Activated CD4-positive, alpha-beta T cell treated with anti-CD3 and anti-CD28 coated beads, Interleukin-2, amount 50 U/mL, for 48 hours (primary cell): ENCODE measurements around the gene LPAR5.

Experiments used
- DNase-seq, 2 experiments: peaks; one replicate each; pipeline ENCODE4 v3.0.0-alpha.2; 2020

Gene LPAR5

GRCh38 chr12:6635856-6636531 lies at the start of gene LPAR5:
Gene LPAR5, minus strand, starts transcription at chr12:6635959. Its CDS starts 14,711 bp downstream, at chr12:6621248.
- DNase-seq = peak in 1 of 2 experiments; percentile 28

DNA sequence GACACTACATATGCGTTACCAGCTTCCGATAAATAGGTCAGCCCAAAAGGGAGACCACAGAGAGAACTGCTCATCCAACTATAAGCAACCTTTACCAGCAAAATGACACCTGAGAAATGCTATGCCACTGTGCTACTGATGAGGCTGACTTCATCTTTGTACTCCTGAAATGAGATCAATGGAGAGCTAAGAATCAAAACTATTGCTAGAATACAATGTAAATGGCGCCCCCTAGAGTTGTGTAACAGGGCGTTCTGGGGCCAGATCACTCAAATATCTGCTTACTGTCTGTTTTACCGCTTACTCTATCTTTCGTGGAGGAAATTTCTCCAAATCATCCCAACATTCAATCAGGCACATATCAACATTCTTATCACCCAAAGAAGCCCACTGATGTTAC lies 48.9 kb upstream of the LPAR5 start:
- peak; percentile 34 to 54 for DNase-seq

GRCh38 chr12:6676962-6677361 lies 41.2 kb upstream of the LPAR5 start:
- no peak for DNase-seq

DNA sequence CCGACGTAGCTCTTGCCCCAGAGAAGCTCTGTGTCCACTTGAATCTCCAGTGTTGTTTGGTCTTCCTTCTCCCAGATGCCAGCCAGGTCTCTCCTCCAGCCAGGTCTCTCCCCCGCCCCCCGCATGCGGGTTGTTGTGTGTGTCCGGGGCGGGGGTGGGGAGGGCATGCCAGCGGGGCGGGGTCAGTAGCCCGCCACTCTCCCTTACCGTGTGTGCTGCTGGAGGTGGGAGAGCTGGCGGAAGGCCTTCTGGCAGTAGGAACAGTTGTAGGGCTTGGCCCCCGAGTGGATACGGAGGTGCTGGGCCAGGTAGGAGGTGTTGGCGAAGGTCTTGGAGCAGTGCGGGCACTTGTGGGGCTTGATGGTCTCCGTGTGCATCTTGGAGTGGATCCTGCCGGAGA lies 36.4 kb upstream of the LPAR5 start:
- no peak for DNase-seq

GRCh38 chr12:6667559-6668210 lies 31.9 kb upstream of the LPAR5 start:
- DNase-seq = no peak

- DNase-seq = no peak
Measured at GRCh38 chr12:6666211-6666610, 30.5 kb upstream of the LPAR5 start.

DNA sequence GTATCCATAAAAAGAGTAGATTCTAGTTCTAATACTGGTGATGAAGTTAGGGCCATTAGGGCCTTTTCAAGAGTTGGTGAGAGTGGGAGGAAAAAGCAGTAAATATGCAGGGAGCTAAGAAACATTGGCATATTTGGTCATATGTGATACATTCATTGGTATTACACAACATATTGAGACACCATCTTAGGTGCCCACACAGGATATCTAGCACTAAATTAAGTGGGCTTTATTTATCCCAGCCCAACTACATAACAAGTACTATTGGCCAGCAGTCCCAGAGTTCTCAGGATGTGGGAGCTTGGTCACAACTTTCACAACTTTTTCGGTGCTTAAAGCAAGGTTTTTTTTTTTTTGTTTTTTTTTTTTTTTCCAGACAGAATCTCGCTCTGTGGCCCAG lies 29.1 kb upstream of the LPAR5 start:
- DNase-seq = no peak

DNA sequence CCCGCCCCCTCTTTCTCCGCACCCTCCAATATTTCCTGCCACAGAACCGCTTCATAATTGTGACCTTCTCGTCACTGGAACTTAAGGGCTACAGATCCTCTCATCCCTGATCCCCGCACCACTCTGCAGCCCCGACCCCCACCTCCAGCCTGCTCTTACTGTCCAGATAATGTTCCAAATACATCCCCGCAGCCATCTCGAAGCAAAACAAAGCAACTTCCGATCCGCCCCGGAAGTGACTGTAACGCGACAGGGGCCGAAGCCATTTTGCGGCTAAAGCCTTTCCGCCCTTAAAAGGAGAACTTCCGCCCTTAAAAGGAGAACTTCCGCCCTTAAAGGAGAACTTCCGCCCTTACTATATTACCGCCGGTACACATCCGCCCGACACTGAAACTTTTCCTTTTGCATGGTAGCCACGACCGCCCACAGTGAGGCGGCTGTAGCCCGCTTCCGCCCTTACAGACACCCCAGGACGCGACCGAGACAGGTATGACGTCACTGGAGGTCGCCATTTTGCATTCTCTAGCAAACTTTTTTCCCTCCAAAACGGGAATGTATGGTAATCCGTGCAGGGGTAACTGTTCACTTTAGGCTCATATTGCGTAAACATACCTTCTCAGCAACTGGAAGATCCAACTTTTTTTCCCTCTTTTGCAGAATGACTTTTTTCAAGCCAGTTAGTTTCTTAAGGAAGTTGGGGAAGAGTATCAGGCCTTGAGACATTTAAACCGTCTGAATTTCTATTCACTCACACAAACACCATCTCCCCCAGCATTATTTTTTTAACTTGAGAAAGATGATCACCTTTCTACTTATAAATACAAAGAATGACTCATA lies 27.4 kb upstream of the LPAR5 start, which contains the start of gene ING4:
Gene ING4, minus strand, starts transcription at position 214 of the 837 bp plus-strand sequence. Its CDS starts 18 bp downstream, at position 196.
- DNase-seq = peak; percentile 92 to 95

- no peak for DNase-seq
Measured at GRCh38 chr12:6662602-6662905, 26.8 kb upstream of the LPAR5 start.

DNA sequence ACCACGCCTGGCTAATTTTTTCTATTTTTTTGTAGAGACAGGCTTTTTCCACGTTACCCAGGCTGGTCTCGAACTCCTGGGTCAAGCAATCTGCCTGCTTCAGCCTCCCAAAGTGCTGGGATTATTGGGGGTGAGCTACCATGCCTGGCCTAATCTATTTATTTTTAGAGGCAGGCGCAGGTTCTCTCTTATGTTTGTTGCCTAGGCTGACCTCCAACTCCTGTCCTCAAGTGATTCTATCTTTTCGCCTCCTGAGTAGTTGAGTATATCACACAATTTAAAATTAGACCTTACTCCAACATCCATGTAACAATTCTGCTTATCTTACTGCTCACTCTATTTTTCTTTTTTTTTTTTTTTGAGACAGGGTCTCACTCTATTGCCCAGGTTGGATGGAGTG lies 18.2 kb upstream of the LPAR5 start:
- no peak for DNase-seq

GRCh38 chr12:6653342-6653741 lies 17.6 kb upstream of the LPAR5 start:
- DNase-seq = no peak

DNA sequence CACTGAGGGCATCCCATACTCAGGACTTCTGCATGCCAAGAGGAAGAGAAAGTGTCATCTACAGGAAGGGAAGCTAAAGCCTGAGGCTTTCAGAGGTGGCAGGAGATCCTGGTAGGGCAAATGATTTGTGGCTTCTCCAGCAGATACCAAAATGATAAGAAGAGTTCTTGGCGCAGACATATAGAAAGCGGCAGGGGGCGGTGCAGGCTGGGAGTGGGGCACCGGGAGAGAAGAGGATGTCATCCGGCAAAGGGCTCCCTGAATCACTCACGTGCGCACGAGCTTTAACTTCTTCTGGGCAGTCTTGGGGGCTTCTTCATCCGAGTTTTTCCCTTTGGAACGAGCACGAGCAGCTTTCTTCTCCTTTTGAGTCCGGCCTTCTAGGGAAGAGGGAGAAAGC lies 16.6 kb upstream of the LPAR5 start:
- no peak for DNase-seq

DNA sequence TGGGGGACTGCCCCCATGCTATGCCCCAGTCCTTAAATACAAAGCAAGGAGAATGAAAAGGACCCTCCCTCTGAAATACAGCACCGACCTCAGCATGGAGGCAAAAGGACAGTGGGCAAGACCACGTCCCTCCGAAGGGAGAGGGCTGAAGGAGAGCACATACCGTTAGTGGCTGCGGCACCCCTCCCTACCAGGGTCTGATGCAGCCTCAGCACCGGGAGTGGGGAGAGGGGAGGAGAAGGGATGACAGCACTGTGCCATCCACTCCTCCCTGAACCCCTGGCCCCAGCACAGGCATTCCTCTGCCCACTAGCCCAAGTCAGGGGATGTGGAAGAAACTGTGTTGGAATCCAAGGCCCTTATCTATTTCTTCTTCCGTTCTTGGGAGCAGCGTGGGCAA lies 15.1 kb upstream of the LPAR5 start:
- no peak for DNase-seq

- peak in 1 of 2 experiments; percentile 42 for DNase-seq
Measured at GRCh38 chr12:6647083-6647604, 11.4 kb upstream of the LPAR5 start, which contains the start of gene ACRBP. Gene ACRBP, minus strand, starts transcription at chr12:6647432. Its CDS starts 66 bp downstream, at chr12:6647366.

GRCh38 chr12:6646276-6647082 lies 10.7 kb upstream of the LPAR5 start:
- no peak for DNase-seq

GRCh38 chr12:6644903-6645302 lies 9.1 kb upstream of the LPAR5 start:
- DNase-seq = no peak

- DNase-seq = no peak
Measured at GRCh38 chr12:6644257-6644596, 8.5 kb upstream of the LPAR5 start.

DNA sequence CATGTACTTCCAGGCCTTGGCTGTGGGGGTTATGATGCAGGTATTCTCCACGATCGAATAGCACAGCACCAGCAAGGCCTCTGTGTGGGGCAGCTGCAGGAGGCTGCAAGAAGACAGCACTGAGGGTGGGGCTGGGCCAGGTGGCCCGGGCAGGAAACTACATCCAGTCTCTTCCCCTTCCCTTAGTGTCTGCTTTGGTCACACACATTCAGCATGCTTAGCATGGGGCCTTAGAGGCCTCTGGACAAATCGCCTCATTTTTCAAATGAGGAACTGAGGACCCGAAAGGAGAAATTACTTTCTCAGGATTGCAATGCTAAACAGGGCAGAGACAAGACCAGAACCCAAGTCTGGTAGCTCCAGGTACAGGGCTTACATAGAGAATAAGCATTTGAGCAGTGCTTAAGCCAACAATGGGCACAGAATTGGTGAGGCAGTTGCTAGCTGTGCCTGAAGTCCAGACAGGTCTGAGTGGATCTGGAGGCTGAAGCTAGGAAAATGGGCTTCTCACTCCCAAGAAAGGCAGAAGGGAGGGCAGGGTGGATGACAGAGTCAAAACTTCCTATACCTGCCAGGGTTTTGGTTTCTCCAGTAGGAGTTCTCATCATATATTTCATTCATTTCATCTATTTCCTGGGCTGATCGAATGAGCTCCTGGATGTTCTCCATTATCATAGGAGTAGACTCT lies 8.0 kb upstream of the LPAR5 start:
- DNase-seq = no peak

- no peak for DNase-seq
Measured at GRCh38 chr12:6641131-6641530, 5.4 kb upstream of the LPAR5 start.

DNA sequence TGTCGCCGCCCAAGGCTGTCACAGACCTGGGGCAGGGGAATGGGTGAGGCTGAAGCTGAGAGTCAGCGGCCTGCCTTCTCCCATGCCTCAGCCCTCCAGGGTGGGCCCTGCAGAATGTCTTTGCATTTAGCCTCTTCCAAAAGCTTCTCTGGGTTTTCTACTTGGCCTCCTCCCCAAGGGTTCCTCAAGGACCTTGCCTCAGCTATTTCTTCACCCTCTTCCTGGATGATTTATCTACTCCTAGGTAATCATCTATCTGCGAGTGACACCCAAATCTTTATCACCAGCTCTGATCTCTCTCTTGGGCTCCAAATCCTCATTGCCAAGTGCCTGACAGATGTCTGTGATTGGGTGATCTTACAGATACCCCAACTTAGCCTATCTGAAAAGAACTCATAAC lies 4.7 kb upstream of the LPAR5 start:
- no peak for DNase-seq

DNA sequence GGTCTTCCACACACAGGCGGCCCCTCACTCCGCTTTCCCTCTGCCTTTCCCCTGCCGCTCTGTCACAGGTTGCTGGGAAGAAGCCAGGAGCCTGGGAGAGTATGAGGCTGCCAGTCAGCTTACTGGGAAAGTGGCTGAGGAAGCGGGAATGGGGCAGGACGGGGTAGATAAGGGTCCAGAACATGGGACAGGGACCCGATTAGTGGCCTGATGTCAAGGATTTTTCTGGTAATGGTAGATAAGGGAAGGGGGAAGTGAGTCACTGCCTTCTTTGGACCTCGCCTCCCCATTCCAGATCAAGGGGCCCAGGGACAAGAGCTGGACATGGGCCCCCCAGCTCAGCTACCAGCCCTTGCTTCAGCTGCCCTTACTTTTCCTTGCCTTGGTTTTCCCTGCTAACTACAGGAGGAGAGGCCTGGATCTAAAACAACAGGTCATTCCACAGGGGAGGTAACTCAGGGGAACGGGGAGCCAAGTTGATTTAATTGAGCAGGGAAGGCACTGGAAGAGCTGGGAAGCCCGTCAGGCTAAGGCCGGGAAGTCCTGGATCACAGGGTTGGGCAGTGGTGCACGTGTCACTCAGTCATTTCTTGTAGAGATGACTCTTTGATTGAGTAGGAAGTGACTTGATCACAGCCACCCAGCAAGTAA lies 3.5 kb upstream of the LPAR5 start:
- DNase-seq = no peak

DNA sequence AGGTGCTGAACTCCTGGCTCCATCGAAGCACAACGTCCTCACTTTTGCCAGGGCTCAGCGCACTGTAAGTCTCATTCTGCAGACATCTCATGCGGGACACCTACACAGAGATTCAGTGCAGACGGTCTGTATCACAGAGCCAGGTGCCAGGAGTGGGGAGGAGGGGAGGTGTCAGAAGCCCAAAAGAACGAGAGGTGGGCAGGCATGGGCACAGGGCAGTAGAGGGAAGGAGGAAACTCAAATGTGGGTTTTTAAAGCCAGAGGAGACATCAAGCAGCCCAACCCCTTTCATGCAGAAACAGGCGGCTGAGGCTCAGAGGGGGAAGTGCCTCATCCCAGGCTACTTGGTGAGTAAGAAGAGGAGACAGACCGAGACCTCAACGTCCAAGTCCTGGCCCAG lies 2.5 kb upstream of the LPAR5 start:
- DNase-seq = no peak
